Right lobe of liver (tissue), 4 donors: ENCODE results near the gene LAG3.

Experiments used
- CTCF ChIP-seq, 4 donors: fragments of 200-600 bp in 3 of 4; fragments of 450-650 bp in 1 of 4; IDR thresholded peaks; one replicate each; pipeline versions ENCODE4 v1.5.1 to v1.8.0; 2016 to 2022; ENCODE audit warnings: antibody characterized with exemption in 4 of 4, mild to moderate bottlenecking in 2 of 4
- POLR2A ChIP-seq: fragments of 450-650 bp; IDR thresholded peaks from one replicate; pipeline ENCODE4 v1.6.1; 2017; ENCODE audit warnings: antibody characterized with exemption, mild to moderate bottlenecking
- donor health status: DM: no; HTN: no; CAD: no.
- donor health status: DM: no; HTN: no; CAD: no.
- donor health status: DM: no; HTN: yes; CAD: no.

- TF ChIP-seq CTCF (IDR thresholded peaks at IDR 0.05) (no peak), POLR2A (no peak)
These were observed 1.2 kb upstream of the LAG3 start for GRCh38 chr12:6771091-6771495.
